ENCODE data around the gene LRP2.

DNA sequence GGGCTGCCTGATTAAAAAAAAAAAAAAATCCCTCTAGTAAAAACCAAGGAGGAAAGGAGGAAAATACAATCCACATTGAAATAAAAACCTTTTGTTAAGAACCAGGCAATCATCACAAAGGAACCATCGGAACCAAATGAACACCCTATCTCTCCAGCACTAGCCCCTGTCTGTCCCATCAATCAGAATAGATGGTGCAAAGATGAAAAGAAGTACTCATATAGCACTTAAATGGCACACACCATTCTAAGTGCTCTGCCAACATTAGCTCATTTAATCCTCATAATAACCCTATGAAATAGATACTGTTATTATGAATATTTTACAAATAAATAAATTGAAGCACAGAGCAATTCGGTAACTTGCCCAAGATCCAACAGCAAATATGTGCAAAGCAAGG is 38.5 kb downstream of the LRP2 start:
- no peak for TF ChIP-seq POLR2A (IDR thresholded peaks at IDR 0.05; ENCODE audit: extremely low read depth, insufficient read length)
- no peak for TF ChIP-seq CTCF (IDR thresholded peaks at IDR 0.05; ENCODE audit: low read depth, low read length)
- TF ChIP-seq MAX (IDR thresholded peaks at IDR 0.05; ENCODE audit: low read depth, low read length): no peak
- TF ChIP-seq MYC (IDR thresholded peaks at IDR 0.05; ENCODE audit: low read depth, low read length): no peak

Data from NB4 (cell line).